Fibroblast of skin of right quadriceps (primary cell): ENCODE measurements around the gene CD83.

ENCODE experiments used
- DNase-seq: peaks from one replicate; pipeline ENCODE4 v3.0.0-alpha.2; 2013

CD83 gene

GRCh38 chr6:14092316-14092715, 25.3 kb upstream of the CD83 start:
- no peak for DNase-seq

GRCh38 chr6:14092838-14093789, 24.5 kb upstream of the CD83 start:
- no peak for DNase-seq

DNA sequence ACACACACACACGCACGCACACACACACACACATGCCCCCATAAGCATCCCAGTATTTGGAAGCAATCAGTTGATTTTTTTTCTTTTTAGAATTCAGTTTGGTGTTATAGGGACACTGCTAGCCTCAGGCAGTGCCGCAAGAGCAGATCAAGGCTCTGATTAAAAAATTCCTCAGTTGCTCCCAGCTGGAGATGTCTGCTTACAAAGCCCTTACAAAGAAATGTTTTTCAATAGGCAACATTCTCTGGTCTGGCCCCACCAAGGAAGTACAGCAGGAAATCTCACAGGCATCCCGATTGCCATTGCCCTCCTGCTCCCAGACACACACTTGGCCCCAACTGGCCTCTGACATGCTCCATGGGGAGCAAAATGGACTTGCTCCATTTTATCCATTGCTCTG, 22.9 kb upstream of the CD83 start:
- no peak for DNase-seq

DNA sequence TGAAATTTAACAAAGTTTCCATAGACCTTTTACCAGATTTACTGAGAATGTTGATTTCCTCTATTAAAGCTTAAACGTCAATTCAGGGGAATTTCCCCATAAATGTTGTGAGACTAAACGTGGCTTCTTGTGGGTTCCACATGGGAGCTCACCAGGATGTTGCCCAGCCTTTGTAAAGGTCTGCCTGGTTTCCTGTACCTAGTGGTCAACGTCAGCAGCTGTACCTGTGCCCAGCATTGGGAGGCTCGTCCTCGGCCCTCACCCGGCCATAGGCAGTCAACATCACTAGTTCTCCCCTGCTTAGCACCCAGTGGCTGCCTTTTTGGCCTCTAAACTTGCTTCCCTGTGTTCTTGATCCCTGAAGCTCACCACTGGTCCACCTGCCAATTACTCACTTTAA, 22.1 kb upstream of the CD83 start:
- no peak for DNase-seq

DNA sequence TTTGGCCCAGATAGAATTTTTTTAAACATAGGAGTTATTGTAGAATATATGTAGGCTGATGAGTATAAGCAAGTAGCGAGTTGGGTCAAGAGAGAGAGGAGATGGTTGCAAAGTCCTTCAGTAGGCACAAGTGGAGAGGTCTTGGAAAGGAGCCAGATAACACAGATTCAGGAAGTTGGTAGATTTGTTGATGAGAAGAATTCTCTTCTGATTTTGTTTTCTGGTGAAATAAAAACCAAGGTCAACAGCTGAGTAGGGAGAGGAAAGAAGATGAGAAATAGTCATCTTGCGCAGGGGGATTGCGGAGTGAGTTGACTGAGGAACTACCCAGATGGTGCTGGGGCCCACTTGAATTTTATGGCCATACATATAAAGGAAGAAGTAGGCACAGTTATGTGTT, 17.4 kb upstream of the CD83 start:
- no peak for DNase-seq

DNA sequence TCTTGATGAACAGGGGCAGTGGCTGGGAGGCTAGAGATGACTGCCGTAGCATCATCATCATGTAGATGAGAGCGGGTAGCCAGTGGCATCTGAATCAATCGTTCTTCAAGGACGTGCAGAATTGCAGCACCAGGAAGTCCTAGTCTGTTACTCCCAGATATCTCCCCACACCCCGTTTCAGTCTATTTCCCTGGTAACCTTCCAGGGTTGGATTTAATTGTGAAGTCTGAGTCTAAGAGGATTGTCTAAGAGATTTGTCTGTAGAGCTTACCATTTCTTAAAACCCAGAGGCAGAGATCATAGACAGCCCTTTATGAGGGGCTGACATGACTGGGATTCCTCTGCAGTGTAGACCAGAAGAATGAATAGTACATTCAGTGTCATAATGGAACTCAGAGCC, 16.6 kb upstream of the CD83 start:
- no peak for DNase-seq

DNA sequence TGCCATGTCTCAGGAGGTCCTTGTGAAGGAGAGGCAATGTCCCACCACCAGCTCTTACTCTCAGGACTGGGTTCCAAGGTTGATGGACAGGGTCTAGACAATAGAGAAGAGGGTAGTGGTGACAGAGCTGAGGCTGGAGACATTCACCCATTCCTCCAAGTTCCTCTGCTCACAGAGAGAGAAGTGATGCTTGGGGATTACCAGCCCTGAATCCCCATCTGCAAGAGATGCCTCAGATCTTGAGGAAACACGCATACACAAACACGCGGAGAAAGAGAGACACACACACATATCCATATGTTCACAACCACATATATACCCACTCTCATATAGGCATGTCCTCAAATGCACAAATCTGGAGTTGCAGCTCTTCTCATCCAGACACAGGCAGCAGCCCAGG, 15.2 kb upstream of the CD83 start:
- DNase-seq = no peak

GRCh38 chr6:14105547-14105946, 12.0 kb upstream of the CD83 start:
- no peak for DNase-seq

DNA sequence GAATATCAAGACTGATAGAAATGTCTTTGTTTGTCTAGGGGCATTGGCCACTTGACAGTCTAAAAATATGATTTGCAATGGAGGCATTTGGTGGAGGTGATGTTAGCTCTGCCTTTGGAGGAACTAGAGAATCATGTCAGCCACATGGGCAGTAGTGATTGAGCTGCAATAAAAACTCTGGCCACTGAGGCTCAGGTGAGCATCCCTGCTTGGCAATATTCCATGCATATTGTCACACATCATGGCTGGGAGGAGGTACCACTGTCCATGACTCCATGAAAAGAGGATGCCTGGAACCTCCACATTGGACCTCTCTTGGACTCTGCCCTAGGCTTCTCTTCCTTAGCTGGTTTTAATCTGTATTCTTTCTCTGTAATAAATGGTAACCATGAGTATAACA, 10.6 kb upstream of the CD83 start:
- no peak for DNase-seq

- DNase-seq = no peak
Measured at GRCh38 chr6:14107711-14108494, 9.7 kb upstream of the CD83 start.

- no peak for DNase-seq
Measured at GRCh38 chr6:14108571-14109410, 8.8 kb upstream of the CD83 start.

GRCh38 chr6:14109411-14109826, 8.2 kb upstream of the CD83 start:
- no peak for DNase-seq

- no peak for DNase-seq
Measured at GRCh38 chr6:14110001-14110818, 7.4 kb upstream of the CD83 start.

GRCh38 chr6:14113976-14114375, 3.6 kb upstream of the CD83 start:
- no peak for DNase-seq

DNA sequence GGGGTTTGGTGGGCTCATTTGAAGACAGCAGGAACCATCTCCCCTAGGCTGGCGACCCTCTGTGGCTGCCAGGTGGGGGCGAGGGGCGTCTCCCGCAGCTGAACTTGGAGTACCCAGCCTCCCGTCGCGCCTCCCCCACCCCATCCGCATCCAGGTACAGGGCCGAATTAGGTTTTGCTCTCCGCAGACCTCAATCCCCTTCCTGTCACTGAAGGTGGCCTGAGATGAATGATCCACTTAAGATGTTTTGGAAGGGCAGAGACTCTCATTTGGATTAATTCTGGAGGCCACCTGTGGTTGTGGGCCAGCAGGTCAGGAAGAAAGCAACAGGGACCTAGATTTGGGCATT, 493 bp downstream of the CD83 start:
- no peak for DNase-seq

DNA sequence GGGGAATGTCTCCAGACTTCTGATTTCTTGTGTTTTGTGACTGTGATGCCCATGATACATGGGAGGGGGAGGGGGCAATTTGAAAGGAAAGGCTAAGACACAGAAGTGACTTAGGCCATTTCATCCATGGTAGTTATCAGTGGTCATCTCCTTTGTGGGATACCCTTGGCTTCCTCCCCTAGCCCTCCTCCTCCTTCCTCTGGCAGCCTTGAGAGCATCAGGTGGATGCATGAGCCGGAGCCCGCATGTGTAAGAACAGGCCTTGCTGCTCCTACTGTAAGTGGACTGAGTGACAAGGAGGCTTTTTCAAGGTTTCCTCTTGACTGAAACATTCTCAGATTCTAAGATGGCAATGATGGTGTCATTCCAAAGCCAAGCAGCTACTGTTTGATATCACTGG, 874 bp downstream of the CD83 start:
- no peak for DNase-seq

GRCh38 chr6:14119784-14120183, 2.2 kb downstream of the CD83 start:
- no peak for DNase-seq

DNA sequence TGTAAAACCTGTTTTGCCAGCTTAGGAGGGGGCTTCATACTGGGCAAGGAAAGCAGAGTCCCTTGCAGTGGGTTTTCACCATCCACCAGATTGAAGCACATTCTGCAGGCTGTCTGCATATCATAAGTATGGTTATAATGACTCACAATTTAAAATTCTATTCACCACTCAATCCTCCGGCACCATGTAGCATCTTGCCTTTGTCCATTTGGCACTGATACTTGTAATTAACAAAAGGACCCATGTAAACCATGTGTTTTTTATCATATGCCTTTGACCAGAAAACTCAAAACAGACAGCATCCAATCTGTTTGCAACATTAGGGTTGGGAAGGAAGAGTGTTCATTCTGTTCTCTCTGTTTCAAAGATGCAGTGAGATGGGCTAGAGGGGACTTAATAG, 3.0 kb downstream of the CD83 start:
- no peak for DNase-seq

DNA sequence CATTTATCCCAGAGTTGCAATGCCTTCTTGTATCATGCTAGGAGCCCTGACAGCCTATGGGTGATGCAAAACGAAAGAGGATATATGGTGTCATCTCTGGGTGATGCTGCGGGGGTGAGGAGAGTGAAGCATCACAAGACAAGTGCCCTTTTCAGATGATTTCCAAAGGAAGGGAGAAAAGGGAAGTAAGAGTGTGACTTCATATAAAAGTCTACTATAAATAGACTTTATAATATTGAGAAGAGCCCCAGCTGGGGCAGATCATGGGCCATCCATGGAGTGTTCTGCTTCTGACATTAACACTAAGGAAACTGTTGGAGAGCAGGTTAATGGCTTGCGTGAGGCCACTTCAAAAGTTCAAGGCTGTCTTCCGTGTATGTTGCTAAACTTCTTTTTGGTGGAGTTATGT, 4.4 kb downstream of the CD83 start:
- no peak for DNase-seq

GRCh38 chr6:14123386-14124111, 6.0 kb downstream of the CD83 start:
- DNase-seq = no peak

DNA sequence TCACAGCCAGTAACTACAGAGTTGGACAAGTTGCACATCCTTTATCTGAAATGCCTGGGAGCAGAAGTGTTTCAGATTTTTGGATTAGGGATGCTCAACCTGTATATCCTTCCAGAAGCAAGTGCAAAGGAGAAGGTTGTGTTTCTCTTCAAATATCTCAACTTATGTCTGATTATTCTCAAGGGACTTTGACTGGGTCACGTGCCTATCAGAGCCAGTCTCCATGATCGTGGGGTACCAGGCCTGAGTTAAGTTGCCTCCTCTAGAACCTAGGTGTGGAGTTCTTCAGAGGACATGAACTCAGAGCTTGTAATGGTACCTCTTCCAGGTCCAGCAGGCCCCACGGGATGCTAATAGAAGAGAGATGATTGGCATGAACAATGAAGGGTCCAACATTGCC, 7.8 kb downstream of the CD83 start:
- no peak for DNase-seq

- DNase-seq = no peak
Measured at GRCh38 chr6:14126191-14126590, 8.6 kb downstream of the CD83 start.
